G401.6 (cell line): ENCODE results near the gene METRNL.

Experiments used
- FAIRE-seq: peaks from 2 replicates; lab custom pipeline; 2012; peaks lifted over from hg19 to GRCh38; lab: Jason Lieb, UNC

Gene METRNL

GRCh38 chr17:83092931-83093330, 13.5 kb downstream of the METRNL start:
- no peak for FAIRE-seq

DNA sequence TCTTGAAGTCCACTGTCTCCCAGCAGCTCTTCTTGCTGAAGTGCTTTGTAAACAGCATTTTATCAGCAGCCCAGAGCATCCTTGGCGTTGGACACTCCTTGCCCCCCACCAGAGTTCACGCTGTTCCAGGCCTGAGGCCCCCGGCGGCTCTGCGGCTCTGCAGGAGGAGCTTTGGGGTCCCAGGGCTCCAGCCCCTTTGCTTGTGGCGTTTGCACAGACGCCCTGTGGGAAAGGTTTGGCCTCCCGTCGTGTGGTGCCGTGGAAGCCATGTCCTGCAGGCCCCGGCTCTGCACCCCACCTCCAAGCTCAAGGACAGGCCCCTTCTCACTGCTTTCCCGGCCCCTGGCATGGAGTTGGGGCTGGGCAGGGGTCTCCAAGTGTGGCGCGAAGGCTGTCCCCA, 14.1 kb downstream of the METRNL start:
- FAIRE-seq, result no peak

DNA sequence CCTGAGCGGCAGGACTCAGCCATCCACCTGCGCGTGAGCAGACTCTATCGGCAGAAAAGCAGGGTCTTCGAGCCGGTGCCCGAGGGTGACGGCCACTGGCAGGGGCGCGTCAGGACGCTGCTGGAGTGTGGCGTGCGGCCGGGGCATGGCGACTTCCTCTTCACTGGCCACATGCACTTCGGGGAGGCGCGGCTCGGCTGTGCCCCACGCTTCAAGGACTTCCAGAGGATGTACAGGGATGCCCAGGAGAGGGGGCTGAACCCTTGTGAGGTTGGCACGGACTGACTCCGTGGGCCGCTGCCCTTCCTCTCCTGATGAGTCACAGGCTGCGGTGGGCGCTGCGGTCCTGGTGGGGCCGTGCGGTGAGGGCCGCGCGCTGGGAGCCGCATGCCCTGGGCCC, 14.9 kb downstream of the METRNL start:
- no peak for FAIRE-seq

GRCh38 chr17:83095016-83095415, 15.6 kb downstream of the METRNL start:
- no peak for FAIRE-seq

- FAIRE-seq, result no peak
Observed at GRCh38 chr17:83096401-83097224, 17.2 kb downstream of the METRNL start.

DNA sequence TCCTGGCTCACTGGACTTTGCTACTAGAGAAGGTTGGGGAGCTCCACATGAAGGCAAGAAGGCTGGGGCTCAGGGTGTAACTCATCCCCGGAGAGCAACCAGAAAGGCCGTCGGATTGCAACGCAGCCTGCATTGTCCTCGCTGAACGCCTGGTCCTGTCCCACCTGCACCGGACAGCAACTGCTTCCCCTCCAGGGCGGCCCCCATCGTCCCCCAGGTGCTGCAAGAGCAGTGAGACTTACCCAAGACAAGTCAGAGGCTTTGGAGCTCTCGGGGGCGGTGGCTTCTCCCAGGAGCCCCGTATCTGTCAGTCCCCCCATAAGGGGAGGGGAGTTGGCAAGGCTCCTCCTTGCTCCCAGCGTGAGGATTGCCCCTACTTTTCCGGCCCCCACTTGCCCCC, 18.4 kb downstream of the METRNL start:
- FAIRE-seq, result no peak

DNA sequence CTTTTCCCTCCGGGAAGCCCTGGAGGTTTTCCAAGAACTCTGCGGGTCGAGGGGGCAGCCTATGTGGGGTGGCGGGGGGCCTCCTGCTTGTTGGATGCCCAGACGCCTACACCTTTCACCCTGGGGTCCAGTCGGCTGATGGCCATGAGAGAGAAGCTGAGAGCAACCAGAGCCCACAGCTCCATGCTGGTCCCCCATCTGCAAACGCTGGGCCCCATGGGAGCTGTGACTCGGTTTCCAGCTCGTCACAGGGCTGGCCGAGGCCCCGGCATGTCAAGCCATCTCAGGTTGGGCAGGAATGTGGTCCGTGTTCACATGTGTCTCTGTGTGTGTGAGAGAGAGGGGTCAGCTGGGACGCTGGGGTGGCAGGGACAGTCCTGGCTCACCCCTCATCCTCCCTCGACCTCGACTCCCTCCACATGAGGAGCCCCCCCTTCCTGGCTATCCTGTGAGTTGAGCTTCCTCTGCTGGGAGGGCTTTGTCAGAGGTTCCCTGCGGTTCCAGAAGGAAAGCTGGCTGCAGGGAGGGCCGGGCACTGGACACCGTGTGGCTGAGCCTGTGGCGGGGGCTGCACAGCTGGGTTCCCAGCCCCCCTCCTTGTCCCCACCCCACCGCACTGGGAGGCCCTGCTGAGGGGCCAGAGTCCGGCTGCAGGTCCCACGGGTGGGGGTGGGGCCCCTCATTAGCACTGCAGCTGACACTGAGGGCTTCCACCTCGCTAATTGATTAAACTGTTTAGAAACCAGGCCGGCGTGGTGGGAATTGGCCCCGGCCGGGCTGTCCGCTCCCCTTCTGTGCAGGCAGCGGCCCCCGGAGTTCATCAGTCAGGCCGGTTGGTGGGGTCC, 19.1 kb downstream of the METRNL start:
- no peak for FAIRE-seq

GRCh38 chr17:83099086-83099555, 19.7 kb downstream of the METRNL start:
- no peak for FAIRE-seq

DNA sequence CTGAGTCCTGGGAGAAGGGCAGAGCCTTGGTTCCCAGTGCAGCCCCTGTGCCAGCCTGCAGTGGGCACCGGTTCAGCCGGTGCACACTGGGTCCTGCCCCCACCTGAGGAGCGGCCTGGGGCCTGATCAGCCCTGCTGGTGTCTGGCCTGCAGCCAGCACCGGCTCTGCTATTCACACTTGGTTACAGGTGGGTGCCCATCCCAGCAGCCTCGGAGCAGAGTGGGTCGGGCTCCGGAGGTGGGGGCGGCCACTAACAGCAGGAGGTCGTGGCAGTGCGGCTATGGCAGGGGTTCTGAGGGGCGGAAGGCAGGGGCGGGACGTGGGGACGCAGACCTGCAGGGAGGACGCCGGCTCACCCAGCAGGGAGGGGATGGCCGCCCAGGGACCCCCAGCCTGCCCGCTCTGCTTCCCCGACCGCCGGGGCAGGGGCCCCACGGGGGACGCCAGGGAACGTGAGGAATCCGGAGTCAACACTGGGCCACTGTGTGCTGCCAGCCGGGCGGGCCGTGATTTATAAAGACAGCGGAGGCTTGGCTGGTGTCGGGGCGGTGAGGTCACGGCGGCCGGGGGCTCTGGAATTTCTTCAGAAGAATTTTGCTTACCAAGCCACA, 20.3 kb downstream of the METRNL start:
- no peak for FAIRE-seq

DNA sequence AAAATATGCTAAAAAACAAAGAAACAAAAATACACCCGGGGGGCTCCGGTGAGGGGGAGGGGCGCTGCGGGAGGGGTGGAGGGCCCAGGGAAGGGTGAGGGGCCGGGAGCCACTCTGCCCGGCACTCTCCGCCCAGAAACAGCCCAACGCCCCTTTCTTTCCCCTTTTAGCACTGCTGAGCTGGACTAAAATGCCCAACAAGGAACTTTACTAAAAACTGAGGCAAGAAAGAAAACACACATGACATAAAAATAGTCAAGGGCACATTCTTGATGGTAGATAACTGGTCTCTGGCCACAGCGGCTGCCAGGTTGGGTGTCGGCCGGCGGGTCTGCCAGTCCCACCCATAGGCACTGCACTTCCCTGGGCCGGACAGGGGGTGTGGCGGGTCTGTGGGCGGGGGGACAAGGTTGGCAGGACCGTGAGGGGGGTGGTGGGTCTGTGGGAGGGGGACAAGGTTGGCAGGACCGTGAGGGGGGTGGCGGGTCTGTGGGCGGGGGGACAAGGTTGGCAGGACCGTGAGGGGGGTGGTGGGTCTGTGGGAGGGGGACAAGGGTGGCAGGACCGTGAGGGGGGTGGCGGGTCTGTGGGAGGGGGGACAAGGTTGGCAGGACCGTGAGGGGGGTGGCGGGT, 20.9 kb downstream of the METRNL start:
- no peak for FAIRE-seq

DNA sequence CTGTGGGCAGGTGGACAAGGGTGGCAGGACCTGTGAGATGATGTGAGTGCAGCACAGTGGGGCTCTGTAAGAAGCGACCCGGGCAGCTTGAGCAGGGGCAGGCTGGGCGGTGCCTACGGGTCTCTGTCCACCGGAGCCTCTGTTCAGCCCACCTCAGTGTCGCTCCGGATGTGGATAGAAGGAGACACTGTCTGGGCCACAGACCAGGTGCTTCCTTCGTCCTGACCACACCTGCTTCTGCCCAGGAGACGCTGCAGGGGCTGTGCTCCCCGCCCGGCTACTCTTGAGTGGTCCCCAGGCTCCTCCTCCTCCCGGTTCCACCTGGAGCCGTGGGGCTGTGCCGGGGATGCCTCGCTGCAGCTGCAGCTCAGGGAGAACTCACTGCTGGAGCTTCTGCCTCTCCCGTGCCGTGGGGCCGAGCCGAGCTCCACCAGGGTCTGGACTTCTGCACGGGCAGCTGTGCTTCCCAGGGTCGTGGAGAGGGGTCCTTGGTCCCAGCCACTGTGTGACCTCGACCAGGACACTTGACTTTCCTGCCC, 21.5 kb downstream of the METRNL start:
- FAIRE-seq, result no peak

DNA sequence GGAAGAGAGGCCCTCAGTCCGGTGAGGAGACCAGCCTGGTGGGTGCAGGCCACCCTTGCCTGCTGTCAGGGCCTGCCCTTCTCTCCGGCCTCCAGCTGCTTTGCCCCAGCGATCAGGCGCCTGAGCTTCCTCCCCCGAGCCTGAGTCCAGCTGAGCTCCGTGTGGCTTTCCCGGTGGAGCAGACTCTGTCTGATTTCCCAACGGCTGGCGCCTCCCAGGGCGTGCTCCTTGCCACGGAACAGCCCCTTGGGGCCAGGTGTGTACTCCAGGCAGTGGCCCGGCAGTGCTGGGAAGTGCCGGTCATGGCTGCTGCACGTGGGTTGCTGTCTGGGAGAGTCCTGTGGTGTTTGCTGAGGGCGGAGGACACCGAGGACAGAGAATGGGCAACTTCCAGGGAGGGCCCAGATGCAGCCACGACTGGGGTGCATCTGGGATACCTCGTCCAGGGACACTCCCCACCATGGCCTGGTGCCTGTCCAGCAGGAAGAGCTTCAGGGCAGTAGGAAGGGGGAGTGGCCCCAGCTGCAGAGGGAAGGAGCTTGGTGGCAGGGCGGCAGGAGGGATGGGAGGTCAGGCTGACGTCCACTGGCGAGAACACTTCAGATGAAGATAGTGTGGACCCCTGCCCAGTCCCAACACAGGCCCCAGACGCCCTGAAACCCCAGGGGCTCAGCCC, 22.5 kb downstream of the METRNL start:
- FAIRE-seq, result no peak

- FAIRE-seq, result no peak
Observed at GRCh38 chr17:83103200-83103942, 24.0 kb downstream of the METRNL start.

DNA sequence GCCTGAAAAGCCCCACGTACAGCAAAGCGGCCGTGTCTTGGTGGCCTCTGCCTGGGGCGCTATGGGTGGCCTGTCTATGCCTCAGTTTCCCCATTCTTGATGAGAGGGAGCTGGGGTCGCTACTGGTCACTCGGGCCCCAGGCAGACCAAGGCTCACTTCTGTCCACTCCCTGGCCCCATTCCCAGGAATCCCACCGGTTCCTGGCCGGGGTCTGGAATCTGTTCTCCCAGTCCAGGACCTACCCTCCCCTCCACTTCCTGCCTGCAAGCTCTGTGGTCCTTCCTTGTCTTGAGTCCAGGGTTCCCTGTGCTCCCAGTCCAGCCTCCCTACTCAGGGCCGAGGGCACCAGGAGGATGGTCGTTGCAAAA, 24.5 kb downstream of the METRNL start:
- FAIRE-seq, result no peak

- FAIRE-seq, result no peak
Observed at GRCh38 chr17:83104577-83105505, 25.4 kb downstream of the METRNL start.

- FAIRE-seq, result no peak
Observed at GRCh38 chr17:83105512-83105911, 26.1 kb downstream of the METRNL start.

DNA sequence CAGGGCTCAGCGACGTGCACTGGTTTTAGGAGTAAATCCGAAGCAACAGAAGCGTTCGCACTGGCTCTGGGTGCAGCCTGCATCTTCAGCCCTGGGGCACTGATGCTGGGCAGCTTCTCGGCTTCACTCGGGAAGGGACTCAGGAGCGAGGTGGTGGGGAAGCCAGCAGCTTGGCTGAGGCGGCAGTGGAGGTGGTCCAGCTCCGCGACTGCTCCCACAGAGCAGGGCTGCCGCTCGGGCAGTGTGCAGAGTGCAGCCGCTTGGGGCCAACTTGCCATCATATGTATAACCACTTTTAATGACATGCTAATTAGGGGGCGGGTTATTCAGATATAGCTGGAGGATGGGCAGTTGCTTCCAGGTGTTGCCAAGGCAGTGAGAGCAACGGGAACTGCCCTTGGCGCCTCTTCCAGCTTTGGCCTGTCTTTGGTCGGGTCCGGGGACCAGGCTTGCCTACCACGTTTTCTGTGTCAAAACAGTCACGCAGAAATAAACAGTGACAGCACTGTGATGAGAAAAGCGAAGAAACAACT, 26.7 kb downstream of the METRNL start:
- no peak for FAIRE-seq

GRCh38 chr17:83106913-83107655, 27.7 kb downstream of the METRNL start:
- no peak for FAIRE-seq

DNA sequence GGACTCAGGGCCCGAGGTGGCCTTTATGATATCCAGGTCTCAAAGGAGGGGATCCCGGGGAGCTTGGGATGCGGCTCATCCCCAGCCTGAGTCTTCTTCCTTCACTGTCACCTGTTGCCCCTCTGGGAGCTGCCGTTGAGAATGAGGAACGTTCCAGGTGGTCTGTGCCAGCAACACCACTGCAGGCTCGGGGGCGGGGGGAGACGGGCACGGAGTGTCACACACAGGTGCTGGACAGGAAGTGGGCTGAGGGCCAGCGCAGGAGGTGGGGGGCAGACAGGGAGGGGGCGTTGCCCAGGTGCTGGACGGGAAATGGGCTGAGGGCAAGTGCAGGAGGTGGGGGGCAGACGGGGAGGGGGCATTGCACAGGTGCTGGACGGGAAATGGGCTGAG, 28.2 kb downstream of the METRNL start:
- no peak for FAIRE-seq
